Measurements from ENCODE around the gene SPSB3. TPM values are rescaled to one million over a fixed set of nuclear protein-coding genes. Genes with fewer than 3 reads are reported as not detected.

SPSB3 gene
- polyA plus RNA-seq, 4 donors = 41.3 to 197 (median 97.4) TPM

GRCh38 chr16:1772362-1772907 is 9.9 kb downstream of the SPSB3 start, which contains the start of gene EME2:
TSS of gene EME2 (plus strand) at chr16:1772810. CDS start at chr16:1773228, 418 bp downstream.
- H3K36me3 ChIP-seq (ENCODE audit: control insufficient read depth in 3 of 3, insufficient read depth in 2 of 3, low read depth in 1 of 3, low read length in 3 of 3) = peaks cover 6 to 72% (median 8%) of the 10 kb centered on the region in 3 donors
- peaks cover 0 to 16% (median 7%) of the 10 kb centered on the region in 3 donors for H3K4me1 ChIP-seq (ENCODE audit: control insufficient read depth in 3 of 3, insufficient read depth in 2 of 3, low read depth in 1 of 3, low read length in 2 of 3)
- H3K27me3 ChIP-seq (ENCODE audit: control insufficient read depth in 3 of 3, insufficient read depth in 3 of 3, low read length in 3 of 3) = no peaks in the 10 kb centered on the region
- peak; percentile 51 to 55 for DNase-seq
- H3K4me3 ChIP-seq (ENCODE audit: low read depth in 1 of 3, low read length in 3 of 3) = peak within 1 kb of the TSS; percentile 82 to 93 (median 89)
- 0 to 1% (median 1%) methylated on average over 46 to 53 of the region's 53 CpGs for WGBS, 3 donors
- H3K27ac ChIP-seq (ENCODE audit: low read depth in 1 of 3, low read length in 2 of 3) = peak within 1 kb of the TSS; percentile 82 to 91 (median 87)
- no peak for FAIRE-seq
- H3K9me3 ChIP-seq (ENCODE audit: control insufficient read depth in 2 of 2, insufficient read depth in 1 of 2, low read depth in 1 of 2, low read length in 1 of 2) = no peaks in the 10 kb centered on the region

GRCh38 chr16:1771864-1772361 is 10.5 kb downstream of the SPSB3 start:
- Histone ChIP-seq H3K27ac (ENCODE audit: low read depth in 1 of 3, low read length in 2 of 3) (peak overlapping the region; percentile 82 to 91 (median 87)), H3K4me1 (ENCODE audit: control insufficient read depth in 3 of 3, insufficient read depth in 2 of 3, low read depth in 1 of 3, low read length in 2 of 3) (peaks cover 0 to 16% (median 7%) of the 10 kb centered on the region in 3 donors), H3K36me3 (ENCODE audit: control insufficient read depth in 3 of 3, insufficient read depth in 2 of 3, low read depth in 1 of 3, low read length in 3 of 3) (peaks cover 5 to 72% (median 10%) of the 10 kb centered on the region in 3 donors), H3K9me3 (ENCODE audit: control insufficient read depth in 2 of 2, insufficient read depth in 1 of 2, low read depth in 1 of 2, low read length in 1 of 2) (no peaks in the 10 kb centered on the region), H3K27me3 (ENCODE audit: control insufficient read depth in 3 of 3, insufficient read depth in 3 of 3, low read length in 3 of 3) (no peaks in the 10 kb centered on the region), H3K4me3 (ENCODE audit: low read depth in 1 of 3, low read length in 3 of 3) (peak overlapping the region; percentile 82 to 93 (median 89))
- DNase-seq (no peak), FAIRE-seq (no peak)
- 5 to 11% (median 5%) methylated on average over 22 of the region's 22 CpGs for WGBS, 3 donors

GRCh38 chr16:1771188-1771863 is 11.0 kb downstream of the SPSB3 start, which contains the start of gene NME3:
TSS of gene NME3 (minus strand) at chr16:1771543. CDS start at chr16:1771534, 9 bp downstream.
- FAIRE-seq (no peak), DNase-seq (peak; percentile 63 to 90)
- Histone ChIP-seq H3K27me3 (ENCODE audit: control insufficient read depth in 3 of 3, insufficient read depth in 3 of 3, low read length in 3 of 3) (no peaks in the 10 kb centered on the region), H3K4me1 (ENCODE audit: control insufficient read depth in 3 of 3, insufficient read depth in 2 of 3, low read depth in 1 of 3, low read length in 2 of 3) (peaks cover 0 to 16% (median 7%) of the 10 kb centered on the region in 3 donors), H3K27ac (ENCODE audit: low read depth in 1 of 3, low read length in 2 of 3) (peak within 1 kb of the TSS; percentile 82 to 91 (median 87)), H3K4me3 (ENCODE audit: low read depth in 1 of 3, low read length in 3 of 3) (peak within 1 kb of the TSS; percentile 82 to 93 (median 89)), H3K36me3 (ENCODE audit: control insufficient read depth in 3 of 3, insufficient read depth in 2 of 3, low read depth in 1 of 3, low read length in 3 of 3) (peaks cover 2 to 72% (median 7%) of the 10 kb centered on the region in 3 donors), H3K9me3 (ENCODE audit: control insufficient read depth in 2 of 2, insufficient read depth in 1 of 2, low read depth in 1 of 2, low read length in 1 of 2) (no peaks in the 10 kb centered on the region)
- 1 to 2% (median 1%) methylated on average over 45 to 79 of the region's 79 CpGs for WGBS, 3 donors

GRCh38 chr16:1770328-1771187 is 11.8 kb downstream of the SPSB3 start:
- peak overlapping the region; percentile 3 to 62 (median 12) for H3K27ac ChIP-seq (ENCODE audit: low read depth in 1 of 3, low read length in 2 of 3)
- H3K4me3 ChIP-seq (ENCODE audit: low read depth in 1 of 3, low read length in 3 of 3) = peak overlapping the region; percentile 82 to 93 (median 89)
- H3K36me3 ChIP-seq (ENCODE audit: control insufficient read depth in 3 of 3, insufficient read depth in 2 of 3, low read depth in 1 of 3, low read length in 3 of 3) = peaks cover 4 to 72% (median 7%) of the 10 kb centered on the region in 3 donors
- H3K4me1 ChIP-seq (ENCODE audit: control insufficient read depth in 3 of 3, insufficient read depth in 2 of 3, low read depth in 1 of 3, low read length in 2 of 3) = peaks cover 0 to 16% (median 7%) of the 10 kb centered on the region in 3 donors
- H3K9me3 ChIP-seq (ENCODE audit: control insufficient read depth in 2 of 2, insufficient read depth in 1 of 2, low read depth in 1 of 2, low read length in 1 of 2) = no peaks in the 10 kb centered on the region
- 7 to 10% (median 9%) methylated on average over 63 to 81 of the region's 81 CpGs for WGBS, 3 donors
- FAIRE-seq (no peak), DNase-seq (peak; percentile 48 to 62)
- no peaks in the 10 kb centered on the region for H3K27me3 ChIP-seq (ENCODE audit: control insufficient read depth in 3 of 3, insufficient read depth in 3 of 3, low read length in 3 of 3)

GRCh38 chr16:1769402-1770300 is 12.7 kb downstream of the SPSB3 start:
- H3K36me3 ChIP-seq (ENCODE audit: control insufficient read depth in 3 of 3, insufficient read depth in 2 of 3, low read depth in 1 of 3, low read length in 3 of 3) = peaks cover 4 to 72% (median 7%) of the 10 kb centered on the region in 3 donors
- H3K27me3 ChIP-seq (ENCODE audit: control insufficient read depth in 3 of 3, insufficient read depth in 3 of 3, low read length in 3 of 3) = no peaks in the 10 kb centered on the region
- 70 to 75% (median 70%) methylated on average over 24 to 27 of the region's 27 CpGs for WGBS, 3 donors
- H3K4me1 ChIP-seq (ENCODE audit: control insufficient read depth in 3 of 3, insufficient read depth in 2 of 3, low read depth in 1 of 3, low read length in 2 of 3) = peaks cover 0 to 12% (median 7%) of the 10 kb centered on the region in 3 donors
- DNase-seq (no peak), FAIRE-seq (no peak)
- H3K4me3 ChIP-seq (ENCODE audit: low read depth in 1 of 3, low read length in 3 of 3) = peak overlapping the region in 1 of 3 donors; percentile 93
- no peak overlapping the region for H3K27ac ChIP-seq (ENCODE audit: low read depth in 1 of 3, low read length in 2 of 3)
- H3K9me3 ChIP-seq (ENCODE audit: control insufficient read depth in 2 of 2, insufficient read depth in 1 of 2, low read depth in 1 of 2, low read length in 1 of 2) = no peaks in the 10 kb centered on the region

GRCh38 chr16:1768767-1769401 is 13.5 kb downstream of the SPSB3 start:
- H3K4me1 ChIP-seq (ENCODE audit: control insufficient read depth in 3 of 3, insufficient read depth in 2 of 3, low read depth in 1 of 3, low read length in 2 of 3) = peaks cover 0 to 4% (median 1%) of the 10 kb centered on the region in 3 donors
- no peaks in the 10 kb centered on the region for H3K9me3 ChIP-seq (ENCODE audit: control insufficient read depth in 2 of 2, insufficient read depth in 1 of 2, low read depth in 1 of 2, low read length in 1 of 2)
- H3K36me3 ChIP-seq (ENCODE audit: control insufficient read depth in 3 of 3, insufficient read depth in 2 of 3, low read depth in 1 of 3, low read length in 3 of 3) = peaks cover 4 to 72% (median 7%) of the 10 kb centered on the region in 3 donors
- no peaks in the 10 kb centered on the region for H3K27me3 ChIP-seq (ENCODE audit: control insufficient read depth in 3 of 3, insufficient read depth in 3 of 3, low read length in 3 of 3)
- 77 to 83% (median 81%) methylated on average over 18 to 26 of the region's 26 CpGs for WGBS, 3 donors
- DNase-seq (no peak), FAIRE-seq (no peak)
- H3K27ac ChIP-seq (ENCODE audit: low read depth in 1 of 3, low read length in 2 of 3) = no peak overlapping the region
- H3K4me3 ChIP-seq (ENCODE audit: low read depth in 1 of 3, low read length in 3 of 3) = no peak overlapping the region

- Histone ChIP-seq H3K27ac (ENCODE audit: low read depth in 1 of 3, low read length in 2 of 3) (no peak overlapping the region), H3K4me3 (ENCODE audit: low read depth in 1 of 3, low read length in 3 of 3) (no peak overlapping the region), H3K4me1 (ENCODE audit: control insufficient read depth in 3 of 3, insufficient read depth in 2 of 3, low read depth in 1 of 3, low read length in 2 of 3) (peaks cover 0 to 3% (median 0%) of the 10 kb centered on the region in 3 donors), H3K36me3 (ENCODE audit: control insufficient read depth in 3 of 3, insufficient read depth in 2 of 3, low read depth in 1 of 3, low read length in 3 of 3) (peaks cover 4 to 75% (median 7%) of the 10 kb centered on the region in 3 donors), H3K9me3 (ENCODE audit: control insufficient read depth in 2 of 2, insufficient read depth in 1 of 2, low read depth in 1 of 2, low read length in 1 of 2) (no peaks in the 10 kb centered on the region), H3K27me3 (ENCODE audit: control insufficient read depth in 3 of 3, insufficient read depth in 3 of 3, low read length in 3 of 3) (no peaks in the 10 kb centered on the region)
- FAIRE-seq = no peak
- DNase-seq = no peak
- WGBS, 3 donors = 88 to 91% (median 88%) methylated on average over 38 to 41 of the region's 41 CpGs
Observed at GRCh38 chr16:1768061-1768766, 14.2 kb downstream of the SPSB3 start.
